Measurements from ENCODE around the gene PCDHGB6. TPM values are rescaled to one million over a fixed set of nuclear protein-coding genes. Genes with fewer than 3 reads are reported as not detected.

The PCDHGB6 gene
- total RNA-seq, 1 experiment from 2014 or later: 6.0 TPM

DNA sequence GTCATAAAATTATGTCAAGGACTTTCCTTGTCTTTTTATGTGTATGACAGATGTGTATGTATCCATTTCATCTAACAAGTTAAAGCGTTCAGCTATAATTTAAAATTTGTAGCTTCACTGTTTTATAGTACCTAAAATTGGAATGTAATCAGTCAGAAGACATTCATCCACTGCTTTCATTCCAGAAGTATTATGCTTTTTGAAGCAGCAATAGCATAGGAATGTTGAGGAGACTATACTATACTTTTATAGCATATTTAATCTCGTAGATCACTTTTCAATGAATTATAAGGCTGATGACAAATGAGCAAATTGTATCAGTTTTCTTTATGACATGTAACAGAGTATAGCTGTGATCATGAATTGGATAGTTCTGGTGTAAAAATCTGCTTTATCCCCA, 29.4 kb downstream of the PCDHGB6 start:
- Mint-ChIP-seq H3K4me1 (peaks cover 5 to 9% of the 10 kb centered on the region in 2 experiments; a peak in 3 of 4 replicates), H3K27me3 (ENCODE audit: low read depth) (no peaks in the 10 kb centered on the region), H3K36me3 (ENCODE audit: insufficient read depth in 1 of 3, low read depth in 3 of 3) (peaks cover 20 to 31% (median 25%) of the 10 kb centered on the region in 3 experiments; a peak in 6 of 7 replicates), H3K27ac (no peak overlapping the region), H3K4me3 (no peak overlapping the region), H3K9me3 (peaks cover 27 to 28% of the 10 kb centered on the region in 2 experiments)
- H3T11ph ChIP-seq (ENCODE audit: low read length): no peak overlapping the region
- no peak overlapping the region for H3K4me2 ChIP-seq (ENCODE audit: insufficient read depth, insufficient read length, low read length)
- H3K4ac ChIP-seq (ENCODE audit: low read depth, low read length): no peak overlapping the region
- H4K20me1 ChIP-seq (ENCODE audit: control insufficient read depth, insufficient read depth, insufficient read length): no peaks in the 10 kb centered on the region
- no peak overlapping the region for H3K23ac ChIP-seq (ENCODE audit: insufficient read length, low read depth, low read length)
- no peak overlapping the region for H2BK15ac ChIP-seq (ENCODE audit: low read depth, low read length)
- no peak overlapping the region for H3K18ac ChIP-seq (ENCODE audit: insufficient read length, low read depth, low read length)
- H2BK20ac ChIP-seq (ENCODE audit: low read depth, low read length, poor library complexity, severe bottlenecking): no peak overlapping the region
- no peak overlapping the region for H4K8ac ChIP-seq (replicated peaks; ENCODE audit: insufficient read length, low read depth, low read length)
- no peaks in the 10 kb centered on the region for H3K9me3 ChIP-seq (ENCODE audit: control insufficient read depth, low read depth, low read length)
- no peak overlapping the region for H2BK12ac ChIP-seq (ENCODE audit: insufficient read length, low read depth, low read length)
- no peak overlapping the region for H3K56ac ChIP-seq (ENCODE audit: insufficient read length, low read depth, low read length)
- H3K23me2 ChIP-seq (ENCODE audit: insufficient read length, low read depth, low read length, poor library complexity, severe bottlenecking): no peaks in the 10 kb centered on the region
- DNase-seq: no peak
- no peak overlapping the region for H2AK5ac ChIP-seq (ENCODE audit: insufficient read length, low read length)
- H4K5ac ChIP-seq (ENCODE audit: insufficient read length, low read depth, low read length): no peak overlapping the region
- no peaks in the 10 kb centered on the region for H3K27me3 ChIP-seq (ENCODE audit: insufficient read depth, low read length)
- H3K79me2 ChIP-seq (ENCODE audit: insufficient read depth, low read length): no peaks in the 10 kb centered on the region
- no peak overlapping the region for H2BK120ac ChIP-seq (ENCODE audit: low read depth, low read length, poor library complexity, severe bottlenecking)
- H2BK5ac ChIP-seq (ENCODE audit: insufficient read length, low read length): no peak overlapping the region
- H3K14ac ChIP-seq (ENCODE audit: insufficient read depth, low read length): no peak overlapping the region
- WGBS (ENCODE audit: extremely low coverage, insufficient read length, low lambda C conversion rate): no CpG with 5 or more reads among the region's 2 CpGs
- H3K79me1 ChIP-seq (ENCODE audit: insufficient read depth, low read depth, low read length, poor library complexity, severe bottlenecking): no peaks in the 10 kb centered on the region
- H2AFZ ChIP-seq (ENCODE audit: low read length): no peak overlapping the region
- no peak overlapping the region for H3K9ac ChIP-seq (ENCODE audit: extremely low read depth, insufficient read length, low read length)
- TF ChIP-seq, protein P1, sequence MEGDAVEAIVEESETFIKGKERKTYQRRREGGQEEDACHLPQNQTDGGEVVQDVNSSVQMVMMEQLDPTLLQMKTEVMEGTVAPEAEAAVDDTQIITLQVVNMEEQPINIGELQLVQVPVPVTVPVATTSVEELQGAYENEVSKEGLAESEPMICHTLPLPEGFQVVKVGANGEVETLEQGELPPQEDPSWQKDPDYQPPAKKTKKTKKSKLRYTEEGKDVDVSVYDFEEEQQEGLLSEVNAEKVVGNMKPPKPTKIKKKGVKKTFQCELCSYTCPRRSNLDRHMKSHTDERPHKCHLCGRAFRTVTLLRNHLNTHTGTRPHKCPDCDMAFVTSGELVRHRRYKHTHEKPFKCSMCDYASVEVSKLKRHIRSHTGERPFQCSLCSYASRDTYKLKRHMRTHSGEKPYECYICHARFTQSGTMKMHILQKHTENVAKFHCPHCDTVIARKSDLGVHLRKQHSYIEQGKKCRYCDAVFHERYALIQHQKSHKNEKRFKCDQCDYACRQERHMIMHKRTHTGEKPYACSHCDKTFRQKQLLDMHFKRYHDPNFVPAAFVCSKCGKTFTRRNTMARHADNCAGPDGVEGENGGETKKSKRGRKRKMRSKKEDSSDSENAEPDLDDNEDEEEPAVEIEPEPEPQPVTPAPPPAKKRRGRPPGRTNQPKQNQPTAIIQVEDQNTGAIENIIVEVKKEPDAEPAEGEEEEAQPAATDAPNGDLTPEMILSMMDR (conservative IDR thresholded peaks at IDR 0.05): no peak
- no peak overlapping the region for H3K27ac ChIP-seq (ENCODE audit: insufficient read length, low read depth, low read length)
- H3K4me1 ChIP-seq (ENCODE audit: insufficient read depth, low read length): peaks cover 2% of the 10 kb centered on the region; the same call in 1 of the 2 replicates
- H4K91ac ChIP-seq (ENCODE audit: insufficient read length, low read depth, low read length): no peak overlapping the region
